Measurements from ENCODE around the gene SORBS2.

The SORBS2 gene

GRCh38 chr4:185540487-185541120 lies 271.4 kb downstream of the SORBS2 start:
- no peak for DNase-seq (ENCODE audit: low spot score)
- TF ChIP-seq CTCF (IDR thresholded peaks at IDR 0.05; ENCODE audit: extremely low read depth, missing control alignments), result no peak

DNA sequence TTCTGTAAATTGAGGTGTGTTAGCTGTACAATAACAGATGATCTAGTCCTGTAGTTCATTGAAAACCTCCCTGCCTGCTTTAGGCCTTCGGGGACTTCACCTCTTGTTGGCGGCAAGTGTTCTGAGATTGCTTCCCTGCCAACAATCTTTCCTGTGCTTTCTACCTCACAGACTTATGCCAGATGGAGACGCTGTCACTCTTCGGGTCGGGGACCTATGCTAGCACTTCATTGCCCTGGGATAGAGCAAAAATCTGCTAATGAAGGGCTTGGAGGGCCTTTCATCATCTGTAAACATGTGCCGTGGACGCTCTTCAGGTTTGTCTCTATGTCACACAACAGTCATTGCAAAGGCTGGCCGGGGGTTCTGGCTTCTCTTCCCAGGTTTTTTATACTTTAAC lies 272.0 kb downstream of the SORBS2 start:
- DNase-seq (ENCODE audit: low spot score), result no peak
- TF ChIP-seq CTCF (IDR thresholded peaks at IDR 0.05; ENCODE audit: extremely low read depth, missing control alignments), result no peak

- no peak for DNase-seq (ENCODE audit: low spot score)
- no peak for TF ChIP-seq CTCF (IDR thresholded peaks at IDR 0.05; ENCODE audit: extremely low read depth, missing control alignments)
These were observed 273.2 kb downstream of the SORBS2 start for GRCh38 chr4:185538806-185539205.

DNA sequence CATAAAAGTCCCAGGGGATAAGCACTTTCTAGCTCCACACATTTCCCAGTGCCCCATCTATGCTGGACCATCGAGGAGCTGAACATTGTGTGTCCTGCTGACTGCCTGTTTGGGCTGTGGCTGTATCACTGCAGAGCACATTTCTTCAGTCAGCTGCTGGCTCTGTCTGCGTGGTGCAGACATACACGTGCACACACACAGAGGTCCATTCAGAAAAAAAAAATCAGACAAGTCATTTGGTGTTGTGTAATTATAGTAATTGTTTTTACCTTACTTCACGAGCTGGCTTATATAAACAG lies 275.6 kb downstream of the SORBS2 start:
- DNase-seq (ENCODE audit: low spot score), result no peak
- no peak for TF ChIP-seq CTCF (IDR thresholded peaks at IDR 0.05; ENCODE audit: extremely low read depth, missing control alignments)

GRCh38 chr4:185535612-185536410 lies 276.2 kb downstream of the SORBS2 start:
- DNase-seq (ENCODE audit: low spot score), result no peak
- no peak for TF ChIP-seq CTCF (IDR thresholded peaks at IDR 0.05; ENCODE audit: extremely low read depth, missing control alignments)
